HepG2 (cell line): ENCODE results near the gene SPX. TPM values are rescaled to one million over a fixed set of nuclear protein-coding genes. Genes with fewer than 3 reads are reported as not detected.

Source experiments
- ARHGAP35 ChIP-seq: sonication (generic); formaldehyde crosslinking; IDR thresholded peaks from 2 replicates; pipeline ENCODE4 v1.9.0; 2022; ENCODE audit warnings: mild to moderate bottlenecking, inconsistent platforms, moderate library complexity, missing genetic modification reagents, borderline replicate concordance
- CREM ChIP-seq, 2 experiments: sonication (generic) in 1 of 2; formaldehyde crosslinking in 1 of 2; IDR thresholded peaks; 2 replicates each; pipeline versions ENCODE4 v1.4.0 to v1.6.1; 2016 to 2020; ENCODE audit warnings: antibody characterized with exemption in 1 of 2, mild to moderate bottlenecking in 1 of 2, missing genetic modification reagents in 1 of 2
- ELF3 ChIP-seq: IDR thresholded peaks from 2 replicates; pipeline ENCODE4 v1.6.1; 2016; ENCODE audit warnings: missing genetic modification reagents, missing compliant biosample characterization
- HNF1B ChIP-seq: sonication (generic); formaldehyde crosslinking; IDR thresholded peaks from 2 replicates; pipeline ENCODE4 v1.5.1; 2020; ENCODE audit warnings: mild to moderate bottlenecking, moderate library complexity, missing genetic modification reagents
- HOMEZ ChIP-seq: IDR thresholded peaks from 2 replicates; pipeline ENCODE4 v1.6.1; 2016; ENCODE audit warnings: low read depth
- HOXA3 ChIP-seq: sonication (generic); formaldehyde crosslinking; IDR thresholded peaks from 2 replicates; pipeline ENCODE4 v1.5.0; 2020; ENCODE audit warnings: missing genetic modification reagents
- NFAT5 ChIP-seq: sonication (generic); formaldehyde crosslinking; IDR thresholded peaks from 2 replicates; pipeline ENCODE4 v1.4.0; 2020; ENCODE audit warnings: missing genetic modification reagents
- NR1H2 ChIP-seq: sonication (generic); formaldehyde crosslinking; IDR thresholded peaks from 2 replicates; pipeline ENCODE4 v1.8.1; 2022; ENCODE audit warnings: low read depth, missing genetic modification reagents, borderline replicate concordance
- PRDM15 ChIP-seq: sonication (generic); formaldehyde crosslinking; IDR thresholded peaks from 2 replicates; pipeline ENCODE4 v1.4.0; 2020; ENCODE audit warnings: missing genetic modification reagents
- RBFOX2 ChIP-seq: fragments of 200-400 bp; formaldehyde crosslinking; IDR thresholded peaks from 2 replicates; pipeline ENCODE4 v1.6.1; 2017; ENCODE audit warnings: low read depth, mild to moderate bottlenecking, low read length
- TCF7L2 ChIP-seq: IDR thresholded peaks from 2 replicates; pipeline ENCODE4 v1.6.1; 2011; ENCODE audit warnings: mild to moderate bottlenecking, low read depth, low read length, moderate library complexity
- ZBTB20 ChIP-seq: sonication (generic); formaldehyde crosslinking; IDR thresholded peaks from 2 replicates; pipeline ENCODE4 v1.8.1; 2023; ENCODE audit warnings: missing genetic modification reagents, low read depth, mild to moderate bottlenecking, borderline replicate concordance
- ZNF747 ChIP-seq: sonication (generic); formaldehyde crosslinking; IDR thresholded peaks from 2 replicates; pipeline ENCODE4 v1.8.1; 2023; ENCODE audit warnings: missing genetic modification reagents, mild to moderate bottlenecking, borderline replicate concordance
- ZSCAN31 ChIP-seq: sonication (generic); formaldehyde crosslinking; IDR thresholded peaks from 2 replicates; pipeline ENCODE4 v1.5.0; 2020; ENCODE audit warnings: low read depth, mild to moderate bottlenecking, missing genetic modification reagents
- polyA plus RNA-seq, 8 experiments: library from polyadenylated mRNA; depleted of rRNA in 3 of 8; stranded (reverse) in 7 of 8; unstranded in 1 of 8; fragments of >200 nt; fragmentation: Illumina TruSeq in 4 of 8; extraction: Trizol in 4 of 8; gene quantifications; 2 replicates each; pipeline versions ENCODE4 v1.2.1 to v1.2.3, GENCODE V29; 2011 to 2016; ENCODE audit warnings: low read depth in 4 of 8, missing spikeins in 1 of 8, mixed read lengths in 1 of 8; ENCODE audit not compliant: insufficient read depth in 1 of 8
- total RNA-seq, 5 experiments: library from RNA; depleted of rRNA; stranded (reverse); fragments of >200 nt; fragmentation: Illumina TruSeq; extraction: Trizol; gene quantifications; 2 replicates each; pipeline ENCODE4 v1.2.3, GENCODE V29; 2016; ENCODE audit warnings: low read depth in 1 of 5

SPX gene
- total and polyA plus RNA-seq, 2 of the 13 experiments (the other 11 are each of a cell fraction or from before 2014, with no cell fraction given) = 0.07 to 0.16 TPM

GRCh38 chr12:21501258-21502163, 24.6 kb upstream of the SPX start, which contains the start of the genes GOLT1B and RECQL (continued):
- TF ChIP-seq NFAT5 (CRISPR knock-in tag) (no peak), ELF3 (peak; percentile 68; the same call in 1 of the 2 replicates), TCF7L2 (no peak), CREM (IDR thresholded peaks at IDR 0.05) (peak; percentile 94), CREM (CRISPR knock-in tag; IDR thresholded peaks at IDR 0.05) (no peak), ZNF747 (CRISPR knock-in tag) (0 out of 2 replicates have a peak, but pooled peaks have one; percentile 75), ZBTB20 (CRISPR knock-in tag) (no peak), HOXA3 (CRISPR knock-in tag) (peak; percentile 39), HOMEZ (0 out of 2 replicates have a peak, but pooled peaks have one; percentile 43), NR1H2 (CRISPR knock-in tag) (no peak), RBFOX2 (peak; percentile 80), ZSCAN31 (CRISPR knock-in tag) (peak; percentile 80; the same call in 1 of the 2 replicates), ARHGAP35 (CRISPR knock-in tag) (no peak; the same call in 1 of the 2 replicates), PRDM15 (CRISPR knock-in tag) (no peak; the same call in 1 of the 2 replicates), HNF1B (peak; percentile 31; the same call in 1 of the 2 replicates)
